Measurements from ENCODE around the gene ZMIZ1. TPM values are rescaled to one million over a fixed set of nuclear protein-coding genes. Genes with fewer than 3 reads are reported as not detected.
A peak's percentile ranks its signal among the peaks of the same experiment; 100 is the strongest.

The ZMIZ1 gene
- total and polyA plus RNA-seq, 12 donors = 6.6 to 113 (median 55.1) TPM

DNA sequence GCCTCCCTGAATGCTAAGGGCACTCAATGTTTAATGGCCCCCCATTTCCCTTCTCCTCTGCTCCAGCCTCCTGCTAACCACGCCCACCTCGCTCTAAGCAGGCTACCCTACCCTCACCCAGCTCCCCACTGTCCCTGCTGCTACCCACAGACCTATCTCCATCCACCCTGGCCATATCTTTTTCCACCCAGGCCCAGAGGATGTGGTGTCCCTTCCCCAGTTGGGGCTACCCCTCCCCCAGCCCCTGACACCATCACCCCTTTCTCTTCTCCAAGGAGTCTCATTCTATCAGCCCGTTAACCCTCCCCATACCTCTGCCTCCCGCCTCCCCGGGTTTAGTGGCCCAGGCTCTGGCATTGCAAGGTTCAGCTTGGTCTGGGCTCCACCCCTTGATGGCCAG lies 249.6 kb downstream of the ZMIZ1 start:
- Histone ChIP-seq H3K27ac (no peak overlapping the region), H3K9me3 (replicated peaks in 1 of 3) (no peaks in the 10 kb centered on the region), H3K27me3 (no peaks in the 10 kb centered on the region), H3K4me1 (replicated peaks in 1 of 2) (peaks cover 9% of the 10 kb centered on the region in 2 donors), H3K4me3 (no peak overlapping the region), H3K36me3 (replicated peaks in 1 of 2) (peaks cover 0 to 18% of the 10 kb centered on the region in 2 donors)
- TF ChIP-seq CTCF (IDR thresholded peaks at IDR 0.05) = no peak
- TF ChIP-seq POLR2A (IDR thresholded peaks at IDR 0.05) = no peak
- intact Hi-C loops (cut with DNase I) = no loop called here
- DNase-seq = no peak
- 91 to 95% (median 93%) methylated on average over 5 of the region's 5 CpGs for WGBS, 4 donors

- TF ChIP-seq POLR2A (IDR thresholded peaks at IDR 0.05) (no peak), CTCF (IDR thresholded peaks at IDR 0.05) (no peak)
- intact Hi-C loops (cut with DNase I) = no loop called here
- H3K4me3 ChIP-seq = no peak overlapping the region
- H3K9me3 ChIP-seq (replicated peaks in 1 of 3) = no peaks in the 10 kb centered on the region
- no peak for DNase-seq
- H3K36me3 ChIP-seq (replicated peaks in 1 of 2) = peaks cover 0 to 10% of the 10 kb centered on the region in 2 donors
- H3K4me1 ChIP-seq (replicated peaks in 1 of 2) = peaks cover 9% of the 10 kb centered on the region in 2 donors
- no peaks in the 10 kb centered on the region for H3K27me3 ChIP-seq
- H3K27ac ChIP-seq = no peak overlapping the region
- WGBS, 4 donors = 86 to 88% (median 86%) methylated on average over 10 to 11 of the region's 11 CpGs
These were observed 250.5 kb downstream of the ZMIZ1 start for GRCh38 chr10:79319115-79319771.

DNA sequence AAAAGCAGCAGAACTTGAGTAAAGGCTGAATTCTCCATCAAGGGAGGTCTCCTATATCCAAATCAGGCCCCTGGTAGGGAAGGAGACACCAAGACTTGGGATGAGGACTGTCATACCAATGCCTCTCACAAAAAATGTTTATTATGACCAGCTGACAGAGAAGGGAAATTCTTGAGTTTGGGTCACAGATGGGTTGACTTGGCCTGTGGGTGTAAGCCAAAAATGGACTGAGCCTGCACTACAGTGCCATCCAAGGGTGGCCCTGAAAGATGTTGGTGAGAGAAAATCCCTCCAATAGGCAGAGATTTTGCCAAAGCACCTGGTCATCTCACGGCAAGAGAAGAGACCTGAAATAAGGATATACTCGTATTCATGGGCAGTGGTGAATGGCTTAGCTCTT lies 251.6 kb downstream of the ZMIZ1 start:
- DNase-seq = no peak
- Histone ChIP-seq H3K36me3 (replicated peaks in 1 of 2) (peaks cover 0 to 3% of the 10 kb centered on the region in 2 donors), H3K4me3 (no peak overlapping the region), H3K4me1 (replicated peaks in 1 of 2) (peaks cover 9% of the 10 kb centered on the region in 2 donors), H3K27me3 (no peaks in the 10 kb centered on the region), H3K9me3 (replicated peaks in 1 of 3) (no peaks in the 10 kb centered on the region), H3K27ac (peak overlapping the region in 1 of 5 donors; percentile 65)
- 97 to 100% (median 98%) methylated on average over 2 of the region's 2 CpGs for WGBS, 4 donors
- intact Hi-C loops (cut with DNase I) = no loop called here
- TF ChIP-seq CTCF (IDR thresholded peaks at IDR 0.05) (no peak), POLR2A (IDR thresholded peaks at IDR 0.05) (no peak)

DNA sequence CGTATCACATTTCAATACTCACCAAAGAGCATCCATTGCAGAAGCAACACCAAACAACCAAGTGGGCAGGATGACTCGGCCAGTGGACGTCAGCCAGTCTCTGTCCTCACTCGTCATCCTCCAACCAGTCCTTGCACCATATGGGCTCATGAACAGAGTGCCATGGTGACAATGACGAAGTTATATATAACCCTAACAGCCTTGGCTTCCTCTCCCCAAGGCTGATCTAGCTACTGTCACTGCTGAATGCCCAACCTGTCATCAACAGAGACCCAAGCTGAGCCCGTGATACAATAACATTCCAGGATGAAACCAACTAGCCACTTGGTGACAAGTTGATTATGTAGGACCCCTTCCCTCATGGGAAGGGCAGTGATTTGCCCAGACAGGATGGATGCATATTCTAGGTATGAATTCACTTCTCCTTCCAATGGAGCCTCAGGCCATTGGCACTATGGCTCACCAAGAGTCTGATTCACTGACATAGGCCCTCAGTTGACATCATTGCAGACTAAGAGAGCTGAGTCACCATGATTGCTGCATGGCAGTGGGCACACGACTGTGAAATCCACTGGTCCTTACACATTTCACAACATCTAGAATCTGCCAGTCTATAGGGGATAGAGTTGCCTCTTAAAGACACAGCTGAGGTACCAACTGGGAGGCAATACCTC lies 252.2 kb downstream of the ZMIZ1 start:
- H3K27ac ChIP-seq = peak overlapping the region in 1 of 5 donors; percentile 65
- 47 to 75% (median 62%) methylated on average over 7 of the region's 7 CpGs for WGBS, 4 donors
- H3K36me3 ChIP-seq (replicated peaks in 1 of 2) = no peaks in the 10 kb centered on the region
- intact Hi-C loops (cut with DNase I) = no loop called here
- DNase-seq = peak in 4 of 7 donors; percentile 57 to 62 (median 58)
- H3K4me1 ChIP-seq (replicated peaks in 1 of 2) = peaks cover 9% of the 10 kb centered on the region in 2 donors
- H3K4me3 ChIP-seq = no peak overlapping the region
- H3K9me3 ChIP-seq (replicated peaks in 1 of 3) = no peaks in the 10 kb centered on the region
- no peak for TF ChIP-seq POLR2A (IDR thresholded peaks at IDR 0.05)
- no peak for TF ChIP-seq CTCF (IDR thresholded peaks at IDR 0.05)
- H3K27me3 ChIP-seq = no peaks in the 10 kb centered on the region

All from adrenal gland (tissue), 12 donors.